DOHH2 (cell line): Measurements from ENCODE around the gene PDHB.

Source experiments
- H3F3A ChIP-seq: fragments of 200-600 bp; sonication (generic), shearing (Covaris generic); 2 replicates; pipeline ENCODE4 v1.6.0; 2016; ENCODE audit warnings: antibody characterized with exemption, mild to moderate bottlenecking; ENCODE audit not compliant: control insufficient read depth, insufficient read depth
- H3K27ac ChIP-seq: fragments of 200-600 bp; sonication (generic); 2 replicates; pipeline ENCODE4 v1.5.1; 2014; ENCODE audit warnings: low read depth, mild to moderate bottlenecking, low read length, moderate library complexity
- H3K27me3 ChIP-seq: fragments of 200-600 bp; sonication (generic); 2 replicates; pipeline ENCODE4 v1.6.1; 2014; ENCODE audit warnings: mild to moderate bottlenecking, low read length, mixed read lengths; ENCODE audit not compliant: control insufficient read depth
- H3K36me3 ChIP-seq: fragments of 200-600 bp; sonication (generic); 2 replicates; pipeline ENCODE4 v1.6.1; 2014; ENCODE audit warnings: mild to moderate bottlenecking, low read length, moderate library complexity, mixed read lengths; ENCODE audit not compliant: control insufficient read depth
- H3K4me1 ChIP-seq: fragments of 200-600 bp; sonication (generic); 2 replicates; pipeline ENCODE4 v1.6.1; 2014; ENCODE audit warnings: mild to moderate bottlenecking, low read length, mixed read lengths; ENCODE audit not compliant: control insufficient read depth
- H3K4me2 ChIP-seq: fragments of 200-600 bp; sonication (generic); 2 replicates; pipeline ENCODE4 v1.6.0; 2014; ENCODE audit warnings: mild to moderate bottlenecking, low read length, moderate library complexity
- H3K4me3 ChIP-seq: fragments of 200-600 bp; sonication (generic); 2 replicates; pipeline ENCODE4 v1.5.1; 2014; ENCODE audit warnings: mild to moderate bottlenecking, low read length, mixed read lengths
- H3K79me2 ChIP-seq: fragments of 200-600 bp; sonication (generic); 2 replicates; pipeline ENCODE4 v1.6.1; 2014; ENCODE audit warnings: mild to moderate bottlenecking, low read length, mixed read lengths; ENCODE audit not compliant: control insufficient read depth
- H3K9me2 ChIP-seq: fragments of 200-600 bp; sonication (generic); replicated peaks from 2 replicates; pipeline ENCODE4 v1.6.1; 2014; ENCODE audit warnings: mild to moderate bottlenecking, low read length, mixed read lengths; ENCODE audit not compliant: control insufficient read depth
- H3K9me3 ChIP-seq: fragments of 200-600 bp; sonication (generic); 2 replicates; pipeline ENCODE4 v1.6.1; 2014; ENCODE audit warnings: antibody characterized with exemption, low read length, mixed read lengths; ENCODE audit not compliant: control insufficient read depth, insufficient read depth
- H4K20me1 ChIP-seq: fragments of 200-600 bp; sonication (generic); 2 replicates; pipeline ENCODE4 v1.6.0; 2014; ENCODE audit warnings: low read depth, mild to moderate bottlenecking, antibody characterized with exemption, low read length, moderate library complexity; ENCODE audit not compliant: control insufficient read depth, insufficient read depth
- CTCF ChIP-seq: fragments of 200-600 bp; sonication (generic); IDR thresholded peaks from one replicate; pipeline ENCODE4 v1.5.1; 2014; ENCODE audit warnings: antibody characterized with exemption, mild to moderate bottlenecking, low read depth, low read length; ENCODE audit not compliant: poor library complexity, severe bottlenecking
- EZH2phosphoT487 ChIP-seq: fragments of 200-600 bp; sonication (generic); IDR thresholded peaks from 2 replicates; pipeline ENCODE4 v1.6.1; 2017; ENCODE audit warnings: borderline replicate concordance, mild to moderate bottlenecking, antibody characterized with exemption, low read length, moderate library complexity, mixed read lengths

PDHB gene

GRCh38 chr3:58383904-58384303 lies 49.7 kb downstream of the PDHB start:
- no peak overlapping the region for H3K4me2 ChIP-seq
- no peaks in the 10 kb centered on the region for H3K27me3 ChIP-seq
- no peak overlapping the region for H3K4me3 ChIP-seq
- H3K27ac ChIP-seq = no peak overlapping the region
- H3F3A ChIP-seq = peaks cover 11% of the 10 kb centered on the region
- TF ChIP-seq EZH2phosphoT487 (no peak), CTCF (no peak)
- no peaks in the 10 kb centered on the region for H3K9me2 ChIP-seq
- peaks cover 93% of the 10 kb centered on the region for H3K79me2 ChIP-seq
- H4K20me1 ChIP-seq = 0 out of 2 replicates have a peak, but pooled peaks cover 4% of the 10 kb centered on the region
- peaks cover 65% of the 10 kb centered on the region for H3K4me1 ChIP-seq
- no peaks in the 10 kb centered on the region for H3K9me3 ChIP-seq
- peaks cover 96% of the 10 kb centered on the region for H3K36me3 ChIP-seq

GRCh38 chr3:58383476-58383875 lies 50.2 kb downstream of the PDHB start:
- peaks cover 60% of the 10 kb centered on the region for H3K4me1 ChIP-seq
- H3K36me3 ChIP-seq = peaks cover 93% of the 10 kb centered on the region
- H3K4me2 ChIP-seq = no peak overlapping the region
- TF ChIP-seq CTCF (no peak), EZH2phosphoT487 (no peak)
- H3K9me2 ChIP-seq = no peaks in the 10 kb centered on the region
- H3K79me2 ChIP-seq = peaks cover 89% of the 10 kb centered on the region
- H3F3A ChIP-seq = peaks cover 10% of the 10 kb centered on the region
- H3K27ac ChIP-seq = no peak overlapping the region
- H3K4me3 ChIP-seq = no peak overlapping the region
- H3K27me3 ChIP-seq = no peaks in the 10 kb centered on the region
- 0 out of 2 replicates have a peak, but pooled peaks cover 4% of the 10 kb centered on the region for H4K20me1 ChIP-seq
- no peaks in the 10 kb centered on the region for H3K9me3 ChIP-seq

- H3K36me3 ChIP-seq = peaks cover 83% of the 10 kb centered on the region
Observed at GRCh38 chr3:58379351-58380073, 54.1 kb downstream of the PDHB start.

More at GRCh38 chr3:58379351-58380073, 54.1 kb downstream of the PDHB start:
- Histone ChIP-seq H3K4me2 (no peak overlapping the region), H3K27ac (no peak overlapping the region), H3K27me3 (no peaks in the 10 kb centered on the region), H4K20me1 (peaks cover 4% of the 10 kb centered on the region; the same call in 1 of the 2 replicates), H3K9me3 (no peaks in the 10 kb centered on the region), H3K4me1 (peaks cover 27% of the 10 kb centered on the region), H3K79me2 (peaks cover 84% of the 10 kb centered on the region), H3F3A (peaks cover 19% of the 10 kb centered on the region), H3K9me2 (no peaks in the 10 kb centered on the region), H3K4me3 (no peak overlapping the region)
- no peak for TF ChIP-seq CTCF
- TF ChIP-seq EZH2phosphoT487 = no peak
